Progenitor cell of endocrine pancreas (in vitro differentiated cells): Measurements from ENCODE around the gene DAPK1. TPM values are rescaled to one million over a fixed set of nuclear protein-coding genes. Genes with fewer than 3 reads are reported as not detected.

Experiments
- DNase-seq: peaks from one replicate; pipeline ENCODE4 v3.0.0; 2021; ENCODE audit warnings: low spot score; ENCODE audit not compliant: unreplicated experiment
- H3K27ac Mint-ChIP-seq: 2 replicates; pipeline ENCODE4 v1.8.0; 2021; ENCODE audit warnings: mild to moderate bottlenecking, moderate library complexity, mixed read lengths
- H3K27me3 Mint-ChIP-seq: 2 replicates; pipeline ENCODE4 v1.8.0; 2021; ENCODE audit warnings: mixed read lengths
- H3K36me3 Mint-ChIP-seq: 2 replicates; pipeline ENCODE4 v1.8.0; 2022; ENCODE audit warnings: mixed read lengths; ENCODE audit not compliant: insufficient read depth
- H3K4me1 Mint-ChIP-seq: 2 replicates; pipeline ENCODE4 v1.8.0; 2021; ENCODE audit warnings: low read depth, mixed read lengths
- H3K4me3 Mint-ChIP-seq: 2 replicates; pipeline ENCODE4 v1.8.0; 2021; ENCODE audit warnings: low read depth, mild to moderate bottlenecking, moderate library complexity, mixed read lengths
- H3K9me3 Mint-ChIP-seq: 2 replicates; pipeline ENCODE4 v1.8.0; 2021; ENCODE audit warnings: low read depth, mixed read lengths
- total RNA-seq: library from RNA; stranded (reverse); gene quantifications from 2 replicates; pipeline ENCODE4 v1.2.1, GENCODE V29; 2021
- TF ChIP-seq, protein P1 (sequence below): fragments of 200-600 bp; sonication (generic); IDR thresholded peaks from one replicate; pipeline ENCODE4 v1.5.0; 2021; ENCODE audit warnings: antibody characterized with exemption, mild to moderate bottlenecking; ENCODE audit not compliant: unreplicated experiment

Gene DAPK1
- total RNA-seq, 1 donor from 2014 or later: 202 TPM

DNA sequence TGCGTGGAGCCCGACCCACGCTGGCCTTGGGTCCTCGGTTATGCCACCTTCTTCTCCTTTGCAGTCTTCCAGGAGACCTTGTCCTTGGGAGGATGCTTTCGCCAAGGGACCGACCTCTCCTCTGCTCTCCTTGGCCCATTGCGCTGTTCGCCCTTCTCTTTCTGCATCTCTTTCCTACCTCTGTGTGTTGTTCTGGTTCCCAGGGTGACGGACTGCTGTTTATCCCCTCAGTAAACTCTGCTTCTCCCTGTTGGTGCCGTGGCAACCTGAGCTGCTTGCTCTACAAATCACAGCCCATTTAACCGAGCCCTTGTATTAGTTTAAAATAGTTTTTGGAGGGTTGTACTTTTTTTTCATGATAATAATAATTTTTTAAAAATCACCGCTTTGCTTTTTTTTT is 97.9 kb downstream of the DAPK1 start:
- Mint-ChIP-seq H3K4me1 (peaks cover 58% of the 10 kb centered on the region), H3K36me3 (peaks cover 9% of the 10 kb centered on the region), H3K4me3 (no peak overlapping the region), H3K9me3 (no peaks in the 10 kb centered on the region), H3K27ac (peak overlapping the region; percentile 10), H3K27me3 (no peaks in the 10 kb centered on the region)
- no peak for DNase-seq
- TF ChIP-seq, protein P1, sequence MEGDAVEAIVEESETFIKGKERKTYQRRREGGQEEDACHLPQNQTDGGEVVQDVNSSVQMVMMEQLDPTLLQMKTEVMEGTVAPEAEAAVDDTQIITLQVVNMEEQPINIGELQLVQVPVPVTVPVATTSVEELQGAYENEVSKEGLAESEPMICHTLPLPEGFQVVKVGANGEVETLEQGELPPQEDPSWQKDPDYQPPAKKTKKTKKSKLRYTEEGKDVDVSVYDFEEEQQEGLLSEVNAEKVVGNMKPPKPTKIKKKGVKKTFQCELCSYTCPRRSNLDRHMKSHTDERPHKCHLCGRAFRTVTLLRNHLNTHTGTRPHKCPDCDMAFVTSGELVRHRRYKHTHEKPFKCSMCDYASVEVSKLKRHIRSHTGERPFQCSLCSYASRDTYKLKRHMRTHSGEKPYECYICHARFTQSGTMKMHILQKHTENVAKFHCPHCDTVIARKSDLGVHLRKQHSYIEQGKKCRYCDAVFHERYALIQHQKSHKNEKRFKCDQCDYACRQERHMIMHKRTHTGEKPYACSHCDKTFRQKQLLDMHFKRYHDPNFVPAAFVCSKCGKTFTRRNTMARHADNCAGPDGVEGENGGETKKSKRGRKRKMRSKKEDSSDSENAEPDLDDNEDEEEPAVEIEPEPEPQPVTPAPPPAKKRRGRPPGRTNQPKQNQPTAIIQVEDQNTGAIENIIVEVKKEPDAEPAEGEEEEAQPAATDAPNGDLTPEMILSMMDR: no peak

DNA sequence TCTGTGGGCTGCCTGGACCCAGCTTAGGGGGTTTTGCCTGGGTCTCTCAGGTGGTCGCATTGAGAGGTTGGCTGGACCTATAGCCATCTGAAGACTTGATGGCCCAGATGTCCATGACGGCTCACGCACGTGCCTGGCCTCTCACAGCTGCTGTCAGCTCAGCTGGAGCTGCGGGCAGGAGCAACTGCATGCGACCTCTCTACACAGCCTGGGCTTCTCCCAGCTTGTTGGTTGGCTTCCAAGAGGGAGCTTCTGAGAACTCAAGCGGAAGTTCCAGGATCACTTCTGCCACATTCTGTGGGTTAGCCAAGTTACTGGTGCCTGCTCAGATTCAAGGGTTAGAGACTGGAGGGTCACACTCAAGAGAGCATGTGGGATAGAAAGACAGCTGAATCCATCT is 99.2 kb downstream of the DAPK1 start:
- Mint-ChIP-seq H3K9me3 (no peaks in the 10 kb centered on the region), H3K27me3 (no peaks in the 10 kb centered on the region), H3K4me1 (peaks cover 66% of the 10 kb centered on the region), H3K27ac (no peak overlapping the region), H3K4me3 (no peak overlapping the region), H3K36me3 (peaks cover 9% of the 10 kb centered on the region)
- TF ChIP-seq, protein P1: no peak
- DNase-seq: no peak

DNA sequence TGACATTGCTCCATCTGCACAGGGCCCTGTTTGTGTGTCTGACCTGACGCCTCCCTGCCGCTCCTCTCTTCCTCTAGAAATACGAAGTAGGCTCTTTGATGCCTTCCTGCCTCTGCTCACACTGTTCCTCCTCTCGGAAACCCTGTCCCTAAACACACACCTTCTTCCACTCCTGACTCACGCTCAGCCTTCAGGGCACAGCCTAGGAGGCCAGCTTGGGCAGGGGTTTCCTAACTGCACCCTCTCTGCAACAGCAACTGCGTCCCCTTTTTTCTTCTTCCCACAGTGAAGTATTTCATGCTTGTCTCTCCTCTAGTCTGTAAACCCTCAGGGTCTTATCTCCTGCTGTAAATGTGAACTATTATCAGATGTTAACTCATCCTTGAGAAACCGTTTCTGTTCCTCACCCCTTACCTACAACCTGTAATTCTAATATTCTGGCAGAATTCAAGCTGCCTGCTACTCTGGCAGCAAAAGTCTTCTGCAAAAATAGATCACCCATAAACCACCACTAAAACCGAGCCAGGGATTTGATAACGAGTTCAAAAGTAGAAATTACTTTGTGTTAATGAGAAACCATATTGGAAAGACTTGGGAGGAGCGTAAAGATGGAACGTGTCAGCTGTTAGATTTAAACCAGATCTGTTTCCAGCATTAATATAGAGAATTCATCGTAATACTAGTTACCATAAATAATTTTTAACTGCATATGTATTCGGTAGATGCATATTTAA is 100.2 kb downstream of the DAPK1 start:
- Mint-ChIP-seq H3K27me3 (no peaks in the 10 kb centered on the region), H3K9me3 (no peaks in the 10 kb centered on the region), H3K36me3 (peaks cover 6% of the 10 kb centered on the region), H3K4me3 (no peak overlapping the region), H3K4me1 (peaks cover 62% of the 10 kb centered on the region), H3K27ac (peak overlapping the region; percentile 84)
- TF ChIP-seq, protein P1: no peak
- no peak for DNase-seq

DNA sequence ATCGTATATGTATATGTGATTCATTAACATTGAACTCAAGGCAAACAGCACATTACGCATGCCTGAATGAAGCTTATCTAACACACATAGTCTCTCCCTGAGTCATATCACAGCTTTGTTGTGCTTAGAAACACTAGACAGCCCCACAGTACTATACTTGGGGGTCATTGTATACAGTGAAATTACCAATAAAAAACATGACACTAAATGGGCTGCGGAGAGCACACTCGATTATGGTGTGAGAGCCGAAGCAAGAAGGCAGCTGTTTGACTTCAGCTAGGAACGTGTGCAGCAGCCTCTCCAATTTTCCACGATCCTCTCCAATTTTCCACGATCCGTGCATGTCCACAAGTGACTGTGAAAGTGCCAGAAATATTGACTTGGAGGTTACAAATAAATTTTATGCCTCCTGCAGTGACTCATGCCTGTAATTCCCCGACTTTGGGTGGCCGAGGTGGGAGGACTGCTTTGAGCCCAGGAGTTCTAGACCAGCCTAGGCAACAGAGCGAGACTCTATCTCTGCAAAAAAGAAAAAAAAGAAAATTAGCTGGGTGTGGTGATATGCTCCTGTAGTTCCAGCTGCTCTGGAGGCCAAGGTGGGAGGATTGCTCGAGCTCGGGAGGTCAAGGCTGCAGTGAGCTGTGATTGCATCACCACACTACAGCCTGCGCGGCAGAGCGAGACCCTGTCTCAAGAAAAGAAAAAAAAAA is 102.4 kb downstream of the DAPK1 start:
- Mint-ChIP-seq H3K27ac (peak overlapping the region; percentile 92), H3K4me1 (peaks cover 61% of the 10 kb centered on the region), H3K27me3 (no peaks in the 10 kb centered on the region), H3K4me3 (no peak overlapping the region), H3K9me3 (no peaks in the 10 kb centered on the region), H3K36me3 (peaks cover 11% of the 10 kb centered on the region)
- DNase-seq: no peak
- TF ChIP-seq, protein P1: no peak

DNA sequence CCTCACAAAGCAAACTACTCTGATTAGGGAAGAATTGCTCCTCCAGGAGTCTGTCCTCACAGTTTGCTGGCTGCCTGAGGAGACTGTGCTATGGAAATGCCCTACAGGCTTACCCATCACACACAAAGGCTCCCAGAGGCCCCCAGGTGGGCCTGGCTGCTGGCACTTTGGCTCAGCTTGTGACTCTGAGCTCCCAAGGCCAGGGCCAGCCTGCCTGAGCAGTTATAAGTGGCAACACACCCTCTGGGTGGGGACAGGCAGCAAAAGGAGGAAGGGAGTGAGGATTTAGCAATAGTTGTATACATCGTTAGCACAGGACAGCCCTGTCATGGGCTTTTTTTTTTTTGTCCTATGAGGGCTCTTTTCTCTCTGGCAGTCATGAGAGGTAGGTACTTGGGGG is 103.5 kb downstream of the DAPK1 start:
- peaks cover 11% of the 10 kb centered on the region for H3K36me3 Mint-ChIP-seq
- no peaks in the 10 kb centered on the region for H3K27me3 Mint-ChIP-seq
- no peak overlapping the region for H3K4me3 Mint-ChIP-seq
- H3K4me1 Mint-ChIP-seq: peaks cover 53% of the 10 kb centered on the region
- peak overlapping the region; percentile 72 for H3K27ac Mint-ChIP-seq
- H3K9me3 Mint-ChIP-seq: no peaks in the 10 kb centered on the region
- TF ChIP-seq, protein P1: no peak
- no peak for DNase-seq
